ENCODE measurements around the gene FAM162B.
"Not testable (repeated sequence)": the region's sequence is repeated elsewhere in the genome, so short reads cannot be mapped to it uniquely, and the experiment has no call there.

FAM162B gene

DNA sequence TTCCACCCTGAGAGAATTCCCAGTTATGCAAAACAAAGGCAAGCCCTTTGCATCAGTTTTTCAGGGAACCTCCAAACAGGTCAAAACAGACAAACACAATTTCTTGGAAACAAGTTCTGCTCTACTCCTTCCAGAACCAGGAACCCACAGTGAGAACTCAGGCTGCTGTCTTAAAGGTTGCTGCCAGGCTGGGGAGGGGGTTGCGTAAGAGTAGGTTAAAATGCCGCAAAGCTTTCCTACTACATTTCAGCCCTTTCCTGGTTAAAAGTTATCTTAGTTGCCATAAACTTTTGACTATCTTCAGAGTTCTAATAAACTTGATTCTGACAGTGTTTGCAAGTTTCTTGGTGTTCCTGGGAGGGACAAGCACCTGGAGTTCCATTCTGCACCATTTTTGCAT is 50.8 kb downstream of the FAM162B start:
- no peak for FAIRE-seq

DNA sequence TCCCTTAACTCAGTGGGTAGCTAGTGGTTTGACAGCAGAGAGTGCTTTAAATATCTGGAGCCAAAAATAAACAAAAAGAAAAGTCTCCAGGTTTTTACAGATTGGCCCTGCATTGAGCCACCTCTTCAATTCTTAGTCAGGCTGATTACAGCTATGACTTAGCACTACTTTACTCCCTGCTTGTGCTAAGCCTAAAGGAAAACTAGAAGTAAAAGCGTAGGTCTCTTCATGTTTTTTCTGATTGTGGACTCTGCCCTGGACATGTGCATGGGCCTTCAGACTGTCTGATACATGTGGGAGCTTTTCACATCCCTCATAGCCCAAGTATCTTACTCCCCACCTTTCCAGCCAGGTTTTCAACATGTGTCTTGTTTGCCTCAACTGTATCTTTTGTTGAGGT is 51.2 kb downstream of the FAM162B start:
- no peak for FAIRE-seq

DNA sequence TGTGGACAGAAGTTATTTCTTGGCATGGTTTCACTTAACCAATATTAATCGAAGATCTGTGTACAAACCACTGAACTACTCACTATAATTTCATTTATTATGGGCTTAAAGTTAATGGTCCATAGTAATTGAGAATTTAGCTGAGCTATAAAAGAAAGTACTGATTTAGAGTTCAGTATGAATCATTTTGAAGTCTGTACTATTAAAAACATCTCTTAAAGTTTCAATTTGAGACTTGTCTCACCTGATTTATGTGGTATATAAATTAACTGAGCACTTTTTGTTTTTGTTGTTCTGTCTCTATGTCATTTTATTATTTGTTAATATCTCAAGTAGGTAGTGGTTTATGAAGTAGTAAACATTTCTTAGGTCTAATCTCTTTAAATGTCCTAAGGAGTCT is 59.6 kb downstream of the FAM162B start:
- no peak for FAIRE-seq

DNA sequence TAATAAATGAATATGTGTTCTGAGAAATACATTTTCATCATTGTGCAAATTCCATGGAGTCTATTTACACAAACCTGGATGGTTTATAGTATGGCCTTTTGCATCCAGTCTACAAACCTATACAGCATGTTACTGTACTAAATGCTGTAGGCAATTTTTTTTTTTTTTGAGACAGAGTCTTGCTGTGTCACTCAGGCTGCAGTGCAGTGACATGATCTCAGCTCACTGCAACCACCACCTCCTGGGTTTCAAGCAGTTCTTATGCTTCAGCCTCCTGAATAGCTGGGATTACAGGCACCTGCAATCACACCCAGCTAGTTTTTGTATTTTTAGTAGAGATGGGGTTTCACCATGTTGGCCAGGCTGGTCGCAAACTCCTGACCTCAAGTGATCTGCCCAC is 61.6 kb downstream of the FAM162B start:
- not testable (repeated sequence) for FAIRE-seq
